ENCODE measurements around the gene C16orf95.
A peak's percentile ranks its signal among the peaks of the same experiment; 100 is the strongest.
"Not testable (repeated sequence)": the region's sequence is repeated elsewhere in the genome, so short reads cannot be mapped to it uniquely, and the experiment has no call there.

The C16orf95 gene

GRCh38 chr16:87279094-87279658, 38.0 kb downstream of the C16orf95 start:
- DNase-seq = no peak

GRCh38 chr16:87278191-87279093, 38.8 kb downstream of the C16orf95 start:
- DNase-seq = peak; percentile 76

GRCh38 chr16:87276924-87277323, 40.3 kb downstream of the C16orf95 start:
- DNase-seq = no peak

GRCh38 chr16:87276091-87276701, 41.0 kb downstream of the C16orf95 start:
- no peak for DNase-seq

GRCh38 chr16:87274794-87275193, 42.4 kb downstream of the C16orf95 start:
- DNase-seq = no peak

GRCh38 chr16:87273471-87274030, 43.6 kb downstream of the C16orf95 start:
- DNase-seq = no peak

GRCh38 chr16:87271256-87271655, 45.9 kb downstream of the C16orf95 start:
- no peak for DNase-seq

GRCh38 chr16:87267566-87267965, 49.6 kb downstream of the C16orf95 start:
- DNase-seq = no peak

GRCh38 chr16:87266846-87267245, 50.3 kb downstream of the C16orf95 start:
- DNase-seq = no peak

GRCh38 chr16:87265261-87265660, 51.9 kb downstream of the C16orf95 start:
- DNase-seq = no peak

GRCh38 chr16:87264634-87265033, 52.6 kb downstream of the C16orf95 start:
- DNase-seq = no peak

GRCh38 chr16:87263418-87264052, 53.7 kb downstream of the C16orf95 start:
- DNase-seq = no peak

- DNase-seq = no peak
Measured at GRCh38 chr16:87259431-87259830, 57.8 kb downstream of the C16orf95 start.

GRCh38 chr16:87258653-87259052, 58.5 kb downstream of the C16orf95 start:
- DNase-seq = not testable (repeated sequence)

- DNase-seq = no peak
Measured at GRCh38 chr16:87255866-87256265, 61.3 kb downstream of the C16orf95 start.

- no peak for DNase-seq
Measured at GRCh38 chr16:87254734-87255133, 62.5 kb downstream of the C16orf95 start.

GRCh38 chr16:87254296-87254695, 62.9 kb downstream of the C16orf95 start:
- DNase-seq = no peak

GRCh38 chr16:87253536-87253935, 63.7 kb downstream of the C16orf95 start:
- DNase-seq = no peak

Measured in stimulated activated CD8-positive, alpha-beta memory T cell treated with anti-CD3 and anti-CD28 coated beads, Interleukin-4, amount 100 ng/mL, for 48 hours (primary cell).